Measurements from ENCODE around the gene NEURL1.
A peak's percentile ranks its signal among the peaks of the same experiment; 100 is the strongest.
"Not testable (repeated sequence)": the region's sequence is repeated elsewhere in the genome, so short reads cannot be mapped to it uniquely, and the experiment has no call there.

Gene NEURL1

GRCh38 chr10:103495321-103495720, 1.8 kb downstream of the NEURL1 start:
- DNase-seq = no peak

- no peak for DNase-seq
Measured at GRCh38 chr10:103497161-103497915, 3.8 kb downstream of the NEURL1 start.

GRCh38 chr10:103498936-103499638, 5.6 kb downstream of the NEURL1 start:
- no peak for DNase-seq

- no peak for DNase-seq
Measured at GRCh38 chr10:103499881-103500280, 6.4 kb downstream of the NEURL1 start.

- no peak for DNase-seq
Measured at GRCh38 chr10:103500481-103500880, 7.0 kb downstream of the NEURL1 start.

GRCh38 chr10:103501186-103501585, 7.7 kb downstream of the NEURL1 start:
- DNase-seq = no peak

GRCh38 chr10:103502849-103503660, 9.6 kb downstream of the NEURL1 start:
- DNase-seq = no peak

- DNase-seq = not testable (repeated sequence)
Measured at GRCh38 chr10:103503777-103504176, 10.3 kb downstream of the NEURL1 start.

- peak in 3 of 5 experiments; percentile 3 to 88 (median 55) for DNase-seq
Measured at GRCh38 chr10:103504181-103504783, 10.8 kb downstream of the NEURL1 start.

GRCh38 chr10:103506061-103506460, 12.6 kb downstream of the NEURL1 start:
- DNase-seq = no peak

- no peak for DNase-seq
Measured at GRCh38 chr10:103507235-103508191, 14.0 kb downstream of the NEURL1 start.

GRCh38 chr10:103510046-103510685, 16.7 kb downstream of the NEURL1 start:
- no peak for DNase-seq

- no peak for DNase-seq
Measured at GRCh38 chr10:103510791-103511752, 17.6 kb downstream of the NEURL1 start.

GRCh38 chr10:103512166-103512565, 18.7 kb downstream of the NEURL1 start:
- no peak for DNase-seq

GRCh38 chr10:103512591-103513379, 19.3 kb downstream of the NEURL1 start:
- no peak for DNase-seq

- DNase-seq = no peak
Measured at GRCh38 chr10:103513380-103514060, 20.0 kb downstream of the NEURL1 start.

- DNase-seq = no peak
Measured at GRCh38 chr10:103514244-103514643, 20.7 kb downstream of the NEURL1 start.

Data from T-helper 2 cell (primary cell).